Subcutaneous abdominal adipose tissue (tissue), 5 donors: ENCODE measurements around the gene MMP24.
"Not testable (repeated sequence)": the region's sequence is repeated elsewhere in the genome, so short reads cannot be mapped to it uniquely, and the experiment has no call there.

Experiments
- H3K27ac ChIP-seq: one replicate; pipeline ENCODE4 v1.7.0; 2013; ENCODE audit warnings: low read depth, mild to moderate bottlenecking, inconsistent platforms, low read length, moderate library complexity
- H3K27me3 ChIP-seq, 5 donors: one replicate each; pipeline ENCODE4 v1.7.0; 2013; ENCODE audit warnings: low read length in 5 of 5, inconsistent platforms in 1 of 5; ENCODE audit not compliant: control insufficient read depth in 5 of 5, insufficient read depth in 4 of 5
- H3K36me3 ChIP-seq, 5 donors: one replicate each; pipeline ENCODE4 v1.7.0; 2013; ENCODE audit warnings: low read length in 5 of 5; ENCODE audit not compliant: control insufficient read depth in 5 of 5, insufficient read depth in 5 of 5
- H3K4me1 ChIP-seq, 5 donors: one replicate each; pipeline ENCODE4 v1.7.0; 2013; ENCODE audit warnings: low read length in 5 of 5, mild to moderate bottlenecking in 3 of 5, moderate library complexity in 1 of 5; ENCODE audit not compliant: control insufficient read depth in 5 of 5, insufficient read depth in 5 of 5
- H3K4me3 ChIP-seq, 5 donors: one replicate each; pipeline ENCODE4 v1.7.0; 2013; ENCODE audit warnings: low read length in 5 of 5, low read depth in 1 of 5
- H3K9ac ChIP-seq, 5 donors: one replicate each; pipeline ENCODE4 v1.7.0; 2013; ENCODE audit warnings: low read length in 5 of 5, mild to moderate bottlenecking in 4 of 5, moderate library complexity in 3 of 5
- H3K9me3 ChIP-seq, 5 donors: one replicate each; pipeline ENCODE4 v1.7.0; 2013; ENCODE audit warnings: low read length in 5 of 5; ENCODE audit not compliant: control insufficient read depth in 5 of 5
- donor health status: healthy.
- donor health status: healthy.
- donor health status: healthy.
- donor health status: healthy.
- donor health status: healthy.

The MMP24 gene

GRCh38 chr20:35192118-35192872, 34.2 kb upstream of the MMP24 start:
- Histone ChIP-seq H3K4me1 (no peaks in the 10 kb centered on the region), H3K9ac (no peak overlapping the region), H3K27me3 (no peaks in the 10 kb centered on the region), H3K27ac (no peak overlapping the region), H3K9me3 (peaks cover 0 to 9% (median 3%) of the 10 kb centered on the region in 5 donors), H3K36me3 (peaks cover 0 to 6% (median 3%) of the 10 kb centered on the region in 5 donors), H3K4me3 (no peak overlapping the region)

GRCh38 chr20:35193031-35193791, 33.3 kb upstream of the MMP24 start:
- not testable (repeated sequence) for H3K9me3 ChIP-seq, H3K9ac ChIP-seq, H3K27ac ChIP-seq, H3K27me3 ChIP-seq, H3K4me1 ChIP-seq, H3K36me3 ChIP-seq, H3K4me3 ChIP-seq

- no peak overlapping the region for H3K4me3 ChIP-seq
- peaks cover 3 to 10% (median 6%) of the 10 kb centered on the region in 5 donors for H3K9me3 ChIP-seq
- peaks cover 0 to 6% (median 0%) of the 10 kb centered on the region in 5 donors for H3K36me3 ChIP-seq
- H3K9ac ChIP-seq: no peak overlapping the region
- H3K27me3 ChIP-seq: no peaks in the 10 kb centered on the region
- no peak overlapping the region for H3K27ac ChIP-seq
- no peaks in the 10 kb centered on the region for H3K4me1 ChIP-seq
These were observed 30.2 kb upstream of the MMP24 start for GRCh38 chr20:35196313-35196712.

GRCh38 chr20:35199740-35200139, 26.8 kb upstream of the MMP24 start:
- no peaks in the 10 kb centered on the region for H3K4me1 ChIP-seq
- H3K4me3 ChIP-seq: no peak overlapping the region
- no peak overlapping the region for H3K27ac ChIP-seq
- H3K36me3 ChIP-seq: peaks cover 0 to 6% (median 0%) of the 10 kb centered on the region in 5 donors
- H3K9ac ChIP-seq: no peak overlapping the region
- H3K9me3 ChIP-seq: peaks cover 3 to 10% (median 6%) of the 10 kb centered on the region in 5 donors
- no peaks in the 10 kb centered on the region for H3K27me3 ChIP-seq

- Histone ChIP-seq H3K36me3 (peaks cover 0 to 6% (median 0%) of the 10 kb centered on the region in 5 donors), H3K9ac (no peak overlapping the region), H3K27me3 (no peaks in the 10 kb centered on the region), H3K4me1 (no peaks in the 10 kb centered on the region), H3K9me3 (peaks cover 3 to 10% (median 6%) of the 10 kb centered on the region in 5 donors), H3K27ac (no peak overlapping the region), H3K4me3 (no peak overlapping the region)
These were observed 26.2 kb upstream of the MMP24 start for GRCh38 chr20:35200267-35200666.

- H3K27me3 ChIP-seq, H3K27ac ChIP-seq, H3K9ac ChIP-seq: not testable (repeated sequence)
These were observed 25.0 kb upstream of the MMP24 start for GRCh38 chr20:35201467-35201866.

GRCh38 chr20:35206802-35207201, 19.7 kb upstream of the MMP24 start:
- H3K36me3 ChIP-seq: no peaks in the 10 kb centered on the region
- H3K9ac ChIP-seq: no peak overlapping the region
- H3K27me3 ChIP-seq: no peaks in the 10 kb centered on the region
- H3K27ac ChIP-seq: no peak overlapping the region
- no peak overlapping the region for H3K4me3 ChIP-seq
- no peaks in the 10 kb centered on the region for H3K9me3 ChIP-seq
- peaks cover 0 to 7% (median 6%) of the 10 kb centered on the region in 5 donors for H3K4me1 ChIP-seq

More at GRCh38 chr20:35201467-35201866, 25.0 kb upstream of the MMP24 start:
- not testable (repeated sequence) for H3K9me3 ChIP-seq, H3K36me3 ChIP-seq, H3K4me3 ChIP-seq, H3K4me1 ChIP-seq

- Histone ChIP-seq H3K4me1 (peaks cover 0 to 7% (median 6%) of the 10 kb centered on the region in 5 donors), H3K27me3 (no peaks in the 10 kb centered on the region), H3K36me3 (no peaks in the 10 kb centered on the region), H3K27ac (peak overlapping the region; percentile 74), H3K9me3 (no peaks in the 10 kb centered on the region), H3K4me3 (peak overlapping the region in 4 of 5 donors; percentile 33 to 53 (median 39)), H3K9ac (peak overlapping the region in 4 of 5 donors; percentile 54 to 90 (median 71))
These were observed 18.4 kb upstream of the MMP24 start for GRCh38 chr20:35207950-35208611.

- H3K36me3 ChIP-seq: peaks cover 3 to 8% (median 5%) of the 10 kb centered on the region in 5 donors
- H3K9ac ChIP-seq: no peak overlapping the region
- H3K27ac ChIP-seq: no peak overlapping the region
These were observed 11.2 kb upstream of the MMP24 start for GRCh38 chr20:35215066-35215956.

More at GRCh38 chr20:35215066-35215956, 11.2 kb upstream of the MMP24 start:
- H3K9me3 ChIP-seq: no peaks in the 10 kb centered on the region
- no peaks in the 10 kb centered on the region for H3K27me3 ChIP-seq
- H3K4me1 ChIP-seq: no peaks in the 10 kb centered on the region
- H3K4me3 ChIP-seq: no peak overlapping the region
